Fibroblast of lung (primary cell): ENCODE results near the gene VPS26C. TPM values are rescaled to one million over a fixed set of nuclear protein-coding genes. Genes with fewer than 3 reads are reported as not detected.

ENCODE experiments used
- DNase-seq, 2 donors: peaks; one replicate each; pipeline versions ENCODE4 v3.0.0 to v3.0.0-alpha.2; 2010; ENCODE audit warnings: low read depth in 2 of 2
- H2AFZ ChIP-seq: 2 replicates; pipeline ENCODE4 v1.5.1; 2012; ENCODE audit warnings: low read length, control low read depth, inconsistent platforms
- H3K27ac ChIP-seq: 2 replicates; pipeline ENCODE4 v1.5.1; 2011; ENCODE audit warnings: low read length, control low read depth; ENCODE audit not compliant: insufficient read depth
- H3K27me3 ChIP-seq: 2 replicates; pipeline ENCODE4 v1.5.1; 2011; ENCODE audit warnings: mild to moderate bottlenecking, low read length; ENCODE audit not compliant: control insufficient read depth, insufficient read depth
- H3K36me3 ChIP-seq: 2 replicates; pipeline ENCODE4 v1.5.1; 2011; ENCODE audit warnings: low read length; ENCODE audit not compliant: control insufficient read depth, insufficient read depth
- H3K4me1 ChIP-seq: 2 replicates; pipeline ENCODE4 v1.5.1; 2011; ENCODE audit warnings: low read length; ENCODE audit not compliant: control insufficient read depth, insufficient read depth; ENCODE audit errors: extremely low read depth
- H3K4me2 ChIP-seq: 2 replicates; pipeline ENCODE4 v1.5.1; 2011; ENCODE audit warnings: low read length, control low read depth; ENCODE audit not compliant: insufficient read depth; ENCODE audit errors: extremely low read depth
- H3K4me3 ChIP-seq, 4 experiments: fragments of 200-600 bp in 1 of 4; sonication (generic) in 1 of 4; replicated peaks in 1 of 4; 2 replicates each; pipeline ENCODE4 v1.5.1; 2011 to 2016; ENCODE audit warnings: low read length in 4 of 4, low read depth in 3 of 4, mild to moderate bottlenecking in 3 of 4, control low read depth in 2 of 4, inconsistent platforms in 1 of 4, mixed read lengths in 1 of 4; ENCODE audit not compliant: insufficient read depth in 1 of 4; ENCODE audit errors: control extremely low read depth in 1 of 4
- H3K79me2 ChIP-seq: 2 replicates; pipeline ENCODE4 v1.5.1; 2012; ENCODE audit warnings: mild to moderate bottlenecking, low read length, inconsistent platforms; ENCODE audit not compliant: control insufficient read depth, insufficient read depth
- H3K9ac ChIP-seq: 2 replicates; pipeline ENCODE4 v1.5.1; 2011; ENCODE audit warnings: mild to moderate bottlenecking, low read length, control low read depth; ENCODE audit not compliant: insufficient read depth
- H3K9me3 ChIP-seq: 2 replicates; pipeline ENCODE4 v1.5.1; 2012; ENCODE audit warnings: low read depth, low read length; ENCODE audit not compliant: control insufficient read depth, insufficient read depth
- H4K20me1 ChIP-seq: 2 replicates; pipeline ENCODE4 v1.5.1; 2011; ENCODE audit warnings: low read length; ENCODE audit not compliant: control insufficient read depth, insufficient read depth; ENCODE audit errors: extremely low read depth
- CTCF ChIP-seq, 2 donors: IDR thresholded peaks in 1 of 2; conservative IDR thresholded peaks in 1 of 2; 1 replicate in 1 of 2; 2 replicates in 1 of 2; pipeline ENCODE4 v1.5.1; 2011 to 2012; ENCODE audit warnings: low read length in 2 of 2, control low read depth in 1 of 2, inconsistent platforms in 1 of 2, low read depth in 1 of 2, mild to moderate bottlenecking in 1 of 2
- EZH2 ChIP-seq: IDR thresholded peaks from 2 replicates; pipeline ENCODE4 v1.5.1; 2012; ENCODE audit warnings: low read length, control low read depth, mild to moderate bottlenecking; ENCODE audit errors: missing control alignments
- polyA plus RNA-seq, 2 donors: library from polyadenylated mRNA; depleted of rRNA in 1 of 2; stranded (reverse) in 1 of 2; unstranded in 1 of 2; fragments of >200 nt; gene quantifications; 2 replicates each; pipeline ENCODE4 v1.2.1, GENCODE V29; 2011 to 2012; ENCODE audit warnings: missing spikeins in 1 of 2
- total RNA-seq: library from RNA; depleted of rRNA; stranded (reverse); fragments of >200 nt; gene quantifications from 2 replicates; pipeline ENCODE4 v1.2.1, GENCODE V29; 2014

VPS26C gene
- total and polyA plus RNA-seq, 2 donors (not counting 1 experiment from before 2014, with no cell fraction given) = 61.4 to 84.4 TPM

- Histone ChIP-seq H3K27me3 (no peaks in the 10 kb centered on the region), H3K4me2 (no peak overlapping the region), H3K79me2 (no peaks in the 10 kb centered on the region), H3K4me3 (no peak overlapping the region), H3K4me1 (no peaks in the 10 kb centered on the region), H3K9ac (no peak overlapping the region), H2AFZ (no peak overlapping the region), H3K9me3 (no peaks in the 10 kb centered on the region), H3K36me3 (peaks cover 7% of the 10 kb centered on the region), H3K27ac (no peak overlapping the region), H4K20me1 (no peaks in the 10 kb centered on the region)
- TF ChIP-seq EZH2 (no peak), CTCF (conservative IDR thresholded peaks at IDR 0.05 in 1 of 2, IDR thresholded peaks at IDR 0.05 in 1 of 2; ENCODE audit: low read depth in 1 of 2, low read length in 2 of 2) (no peak)
- DNase-seq = no peak
These were observed 73.5 kb downstream of the VPS26C start for GRCh38 chr21:37193676-37194075.

DNA sequence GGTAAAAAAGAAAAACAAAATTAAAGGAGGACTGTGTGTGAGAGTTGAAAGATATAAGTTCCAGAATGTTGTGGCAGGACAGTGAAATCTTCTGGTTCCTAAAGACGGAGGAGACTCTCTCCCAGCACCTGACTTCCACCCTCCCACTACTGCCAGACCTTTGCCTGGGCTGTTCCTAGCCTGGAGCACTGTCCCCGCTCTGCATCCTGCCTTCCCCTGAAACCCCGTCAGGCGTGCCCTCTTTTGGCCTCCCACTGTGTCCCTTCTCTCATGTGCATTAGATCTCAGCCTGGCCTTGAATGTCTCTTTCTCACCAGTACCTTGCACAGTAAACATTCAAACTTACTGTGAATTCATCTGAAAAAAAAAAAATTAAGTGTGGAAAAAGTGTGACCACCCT is 74.1 kb downstream of the VPS26C start:
- Histone ChIP-seq H3K9ac (no peak overlapping the region), H3K27ac (no peak overlapping the region), H2AFZ (no peak overlapping the region), H3K4me1 (no peaks in the 10 kb centered on the region), H4K20me1 (no peaks in the 10 kb centered on the region), H3K79me2 (no peaks in the 10 kb centered on the region), H3K4me2 (no peak overlapping the region), H3K36me3 (peaks cover 7% of the 10 kb centered on the region), H3K4me3 (no peak overlapping the region), H3K27me3 (no peaks in the 10 kb centered on the region), H3K9me3 (no peaks in the 10 kb centered on the region)
- TF ChIP-seq EZH2 (no peak), CTCF (conservative IDR thresholded peaks at IDR 0.05 in 1 of 2, IDR thresholded peaks at IDR 0.05 in 1 of 2; ENCODE audit: low read depth in 1 of 2, low read length in 2 of 2) (no peak)
- DNase-seq = no peak

GRCh38 chr21:37192019-37192418 is 75.1 kb downstream of the VPS26C start:
- H3K36me3 ChIP-seq = peaks cover 7% of the 10 kb centered on the region
- no peaks in the 10 kb centered on the region for H4K20me1 ChIP-seq
- no peak overlapping the region for H3K4me2 ChIP-seq
- no peaks in the 10 kb centered on the region for H3K9me3 ChIP-seq
- no peak for TF ChIP-seq EZH2
- no peak for TF ChIP-seq CTCF (conservative IDR thresholded peaks at IDR 0.05 in 1 of 2, IDR thresholded peaks at IDR 0.05 in 1 of 2; ENCODE audit: low read depth in 1 of 2, low read length in 2 of 2)
- no peak overlapping the region for H3K4me3 ChIP-seq
- H3K79me2 ChIP-seq = no peaks in the 10 kb centered on the region
- no peak overlapping the region for H2AFZ ChIP-seq
- H3K27me3 ChIP-seq = no peaks in the 10 kb centered on the region
- no peak overlapping the region for H3K27ac ChIP-seq
- DNase-seq = no peak
- no peak overlapping the region for H3K9ac ChIP-seq
- H3K4me1 ChIP-seq = no peaks in the 10 kb centered on the region
